Fibroblast of lung (primary cell): ENCODE data around the gene LCN2. TPM values are rescaled to one million over a fixed set of nuclear protein-coding genes. Genes with fewer than 3 reads are reported as not detected.

Experiments used
- DNase-seq, 2 donors: peaks; one replicate each; pipeline versions ENCODE4 v3.0.0 to v3.0.0-alpha.2; 2010; ENCODE audit warnings: low read depth in 2 of 2
- H2AFZ ChIP-seq: 2 replicates; pipeline ENCODE4 v1.5.1; 2012; ENCODE audit warnings: low read length, control low read depth, inconsistent platforms
- H3K27ac ChIP-seq: 2 replicates; pipeline ENCODE4 v1.5.1; 2011; ENCODE audit warnings: low read length, control low read depth; ENCODE audit not compliant: insufficient read depth
- H3K27me3 ChIP-seq: 2 replicates; pipeline ENCODE4 v1.5.1; 2011; ENCODE audit warnings: mild to moderate bottlenecking, low read length; ENCODE audit not compliant: control insufficient read depth, insufficient read depth
- H3K36me3 ChIP-seq: 2 replicates; pipeline ENCODE4 v1.5.1; 2011; ENCODE audit warnings: low read length; ENCODE audit not compliant: control insufficient read depth, insufficient read depth
- H3K4me1 ChIP-seq: 2 replicates; pipeline ENCODE4 v1.5.1; 2011; ENCODE audit warnings: low read length; ENCODE audit not compliant: control insufficient read depth, insufficient read depth; ENCODE audit errors: extremely low read depth
- H3K4me2 ChIP-seq: 2 replicates; pipeline ENCODE4 v1.5.1; 2011; ENCODE audit warnings: low read length, control low read depth; ENCODE audit not compliant: insufficient read depth; ENCODE audit errors: extremely low read depth
- H3K4me3 ChIP-seq, 4 experiments: fragments of 200-600 bp in 1 of 4; sonication (generic) in 1 of 4; replicated peaks in 1 of 4; 2 replicates each; pipeline ENCODE4 v1.5.1; 2011 to 2016; ENCODE audit warnings: low read length in 4 of 4, low read depth in 3 of 4, mild to moderate bottlenecking in 3 of 4, control low read depth in 2 of 4, inconsistent platforms in 1 of 4, mixed read lengths in 1 of 4; ENCODE audit not compliant: insufficient read depth in 1 of 4; ENCODE audit errors: control extremely low read depth in 1 of 4
- H3K79me2 ChIP-seq: 2 replicates; pipeline ENCODE4 v1.5.1; 2012; ENCODE audit warnings: mild to moderate bottlenecking, low read length, inconsistent platforms; ENCODE audit not compliant: control insufficient read depth, insufficient read depth
- H3K9ac ChIP-seq: 2 replicates; pipeline ENCODE4 v1.5.1; 2011; ENCODE audit warnings: mild to moderate bottlenecking, low read length, control low read depth; ENCODE audit not compliant: insufficient read depth
- H3K9me3 ChIP-seq: 2 replicates; pipeline ENCODE4 v1.5.1; 2012; ENCODE audit warnings: low read depth, low read length; ENCODE audit not compliant: control insufficient read depth, insufficient read depth
- H4K20me1 ChIP-seq: 2 replicates; pipeline ENCODE4 v1.5.1; 2011; ENCODE audit warnings: low read length; ENCODE audit not compliant: control insufficient read depth, insufficient read depth; ENCODE audit errors: extremely low read depth
- EZH2 ChIP-seq: IDR thresholded peaks from 2 replicates; pipeline ENCODE4 v1.5.1; 2012; ENCODE audit warnings: low read length, control low read depth, mild to moderate bottlenecking; ENCODE audit errors: missing control alignments
- polyA plus RNA-seq, 2 donors: library from polyadenylated mRNA; depleted of rRNA in 1 of 2; stranded (reverse) in 1 of 2; unstranded in 1 of 2; fragments of >200 nt; gene quantifications; 2 replicates each; pipeline ENCODE4 v1.2.1, GENCODE V29; 2011 to 2012; ENCODE audit warnings: missing spikeins in 1 of 2
- total RNA-seq: library from RNA; depleted of rRNA; stranded (reverse); fragments of >200 nt; gene quantifications from 2 replicates; pipeline ENCODE4 v1.2.1, GENCODE V29; 2014
- TF ChIP-seq, protein P1 (sequence below), 2 donors: IDR thresholded peaks in 1 of 2; conservative IDR thresholded peaks in 1 of 2; 1 replicate in 1 of 2; 2 replicates in 1 of 2; pipeline ENCODE4 v1.5.1; 2011 to 2012; ENCODE audit warnings: low read length in 2 of 2, control low read depth in 1 of 2, inconsistent platforms in 1 of 2, low read depth in 1 of 2, mild to moderate bottlenecking in 1 of 2

The LCN2 gene
- total and polyA plus RNA-seq, 2 donors (not counting 1 experiment from before 2014, with no cell fraction given), result not detected

DNA sequence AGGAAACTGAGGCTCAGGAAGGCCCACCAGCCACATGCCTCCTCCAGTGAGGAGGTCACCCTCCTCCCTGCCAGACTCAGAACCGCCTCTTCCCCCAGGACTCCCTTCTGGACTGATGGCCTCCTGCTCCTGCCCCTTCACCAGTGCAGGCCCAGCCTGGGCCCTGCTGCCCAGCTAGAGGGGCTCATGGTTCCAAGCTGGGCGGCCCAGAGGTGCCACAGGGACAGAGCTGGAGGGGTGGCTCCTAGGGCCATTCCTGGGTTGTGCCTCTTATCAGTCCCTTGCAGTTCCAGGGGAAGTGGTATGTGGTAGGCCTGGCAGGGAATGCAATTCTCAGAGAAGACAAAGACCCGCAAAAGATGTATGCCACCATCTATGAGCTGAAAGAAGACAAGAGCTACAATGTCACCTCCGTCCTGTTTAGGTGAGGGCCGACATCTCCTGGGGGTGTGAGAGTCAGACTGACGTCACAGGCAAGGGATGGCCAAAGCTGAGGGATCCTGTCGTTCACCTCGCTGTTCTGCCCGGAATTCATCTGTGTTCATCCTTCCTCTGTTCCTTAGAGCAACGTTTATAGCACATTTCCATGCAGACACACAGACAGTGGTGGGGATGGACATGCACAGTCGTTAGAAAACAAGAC lies 819 bp downstream of the LCN2 start:
- Histone ChIP-seq H3K4me3 (no peak overlapping the region), H3K27ac (no peak overlapping the region), H3K79me2 (no peaks in the 10 kb centered on the region), H3K9ac (no peak overlapping the region), H3K9me3 (no peaks in the 10 kb centered on the region), H3K36me3 (no peaks in the 10 kb centered on the region), H4K20me1 (no peaks in the 10 kb centered on the region), H3K4me1 (no peaks in the 10 kb centered on the region), H3K27me3 (peaks cover 4% of the 10 kb centered on the region), H2AFZ (no peak overlapping the region), H3K4me2 (no peak overlapping the region)
- TF ChIP-seq, protein P1, sequence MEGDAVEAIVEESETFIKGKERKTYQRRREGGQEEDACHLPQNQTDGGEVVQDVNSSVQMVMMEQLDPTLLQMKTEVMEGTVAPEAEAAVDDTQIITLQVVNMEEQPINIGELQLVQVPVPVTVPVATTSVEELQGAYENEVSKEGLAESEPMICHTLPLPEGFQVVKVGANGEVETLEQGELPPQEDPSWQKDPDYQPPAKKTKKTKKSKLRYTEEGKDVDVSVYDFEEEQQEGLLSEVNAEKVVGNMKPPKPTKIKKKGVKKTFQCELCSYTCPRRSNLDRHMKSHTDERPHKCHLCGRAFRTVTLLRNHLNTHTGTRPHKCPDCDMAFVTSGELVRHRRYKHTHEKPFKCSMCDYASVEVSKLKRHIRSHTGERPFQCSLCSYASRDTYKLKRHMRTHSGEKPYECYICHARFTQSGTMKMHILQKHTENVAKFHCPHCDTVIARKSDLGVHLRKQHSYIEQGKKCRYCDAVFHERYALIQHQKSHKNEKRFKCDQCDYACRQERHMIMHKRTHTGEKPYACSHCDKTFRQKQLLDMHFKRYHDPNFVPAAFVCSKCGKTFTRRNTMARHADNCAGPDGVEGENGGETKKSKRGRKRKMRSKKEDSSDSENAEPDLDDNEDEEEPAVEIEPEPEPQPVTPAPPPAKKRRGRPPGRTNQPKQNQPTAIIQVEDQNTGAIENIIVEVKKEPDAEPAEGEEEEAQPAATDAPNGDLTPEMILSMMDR (conservative IDR thresholded peaks at IDR 0.05 in 1 of 2, IDR thresholded peaks at IDR 0.05 in 1 of 2; ENCODE audit: low read depth in 1 of 2, low read length in 2 of 2), result no peak
- no peak for TF ChIP-seq EZH2
- no peak for DNase-seq

DNA sequence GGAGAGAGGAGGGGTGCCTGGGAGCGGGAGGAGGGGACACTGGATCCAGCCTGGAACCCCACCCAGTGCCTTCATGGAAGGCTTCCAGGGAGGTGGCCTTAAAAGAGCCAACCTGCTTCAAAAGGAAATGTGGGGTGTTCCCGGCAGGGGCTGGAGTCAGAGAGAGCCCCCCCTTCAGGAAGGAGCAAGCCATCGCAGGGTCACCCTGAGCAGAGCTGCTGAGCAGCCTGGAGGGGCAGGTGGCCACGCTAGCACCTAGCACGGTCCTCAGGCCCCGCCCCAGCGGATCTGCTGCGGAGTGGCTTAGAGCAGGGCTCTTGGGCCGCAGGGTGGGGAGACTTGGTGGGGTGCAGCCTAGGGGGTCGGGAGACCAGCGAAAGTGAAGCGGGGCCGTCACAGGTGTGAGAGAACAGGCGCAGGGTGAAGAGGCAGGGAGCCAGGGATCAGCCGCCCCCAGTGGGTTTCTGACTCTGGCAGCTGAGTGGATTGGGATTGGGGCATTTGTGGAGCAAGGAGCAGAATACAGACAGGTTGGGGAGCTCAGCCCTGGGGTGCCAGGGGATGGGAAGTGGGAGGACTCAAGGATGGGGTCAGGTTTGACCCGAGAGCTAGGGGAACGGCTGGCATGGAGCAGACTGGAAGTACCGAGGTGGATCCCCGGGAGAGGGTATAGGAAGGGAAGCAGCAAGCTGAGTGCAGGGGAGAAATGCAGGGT lies 1.5 kb downstream of the LCN2 start:
- H4K20me1 ChIP-seq, result no peaks in the 10 kb centered on the region
- no peaks in the 10 kb centered on the region for H3K4me1 ChIP-seq
- H3K9me3 ChIP-seq, result no peaks in the 10 kb centered on the region
- H3K27ac ChIP-seq, result no peak overlapping the region
- no peaks in the 10 kb centered on the region for H3K79me2 ChIP-seq
- TF ChIP-seq, protein P1 (conservative IDR thresholded peaks at IDR 0.05 in 1 of 2, IDR thresholded peaks at IDR 0.05 in 1 of 2; ENCODE audit: low read depth in 1 of 2, low read length in 2 of 2), result peak in 1 of 2 donors; percentile 27
- no peak for TF ChIP-seq EZH2
- H3K4me2 ChIP-seq, result no peak overlapping the region
- no peaks in the 10 kb centered on the region for H3K36me3 ChIP-seq
- no peak overlapping the region for H3K9ac ChIP-seq
- no peak overlapping the region for H3K4me3 ChIP-seq
- H2AFZ ChIP-seq, result no peak overlapping the region
- no peak for DNase-seq
- peaks cover 4% of the 10 kb centered on the region for H3K27me3 ChIP-seq

GRCh38 chr9:128151309-128152132 lies 2.3 kb downstream of the LCN2 start:
- no peaks in the 10 kb centered on the region for H3K4me1 ChIP-seq
- H3K9ac ChIP-seq, result no peak overlapping the region
- no peak overlapping the region for H2AFZ ChIP-seq
- H4K20me1 ChIP-seq, result no peaks in the 10 kb centered on the region
- TF ChIP-seq, protein P1 (conservative IDR thresholded peaks at IDR 0.05 in 1 of 2, IDR thresholded peaks at IDR 0.05 in 1 of 2; ENCODE audit: low read depth in 1 of 2, low read length in 2 of 2), result no peak
- no peak for TF ChIP-seq EZH2
- DNase-seq, result no peak
- H3K36me3 ChIP-seq, result no peaks in the 10 kb centered on the region
- no peaks in the 10 kb centered on the region for H3K9me3 ChIP-seq
- no peak overlapping the region for H3K4me3 ChIP-seq
- H3K27me3 ChIP-seq, result peaks cover 2% of the 10 kb centered on the region
- H3K27ac ChIP-seq, result no peak overlapping the region
- no peak overlapping the region for H3K4me2 ChIP-seq
- no peaks in the 10 kb centered on the region for H3K79me2 ChIP-seq
